Astrocyte (in vitro differentiated cells and primary cell): ENCODE data around the gene LZTR1. TPM values are rescaled to one million over a fixed set of nuclear protein-coding genes. Genes with fewer than 3 reads are reported as not detected.
"Not testable (repeated sequence)": the region's sequence is repeated elsewhere in the genome, so short reads cannot be mapped to it uniquely, and the experiment has no call there.

ENCODE experiments used
- DNase-seq: peaks from one replicate; pipeline ENCODE4 v3.0.0-alpha.2; 2010; ENCODE audit warnings: low read depth
- FAIRE-seq: peaks from 2 replicates; lab custom pipeline; 2011; peaks lifted over from hg19 to GRCh38; lab: Jason Lieb, UNC
- H2AFZ ChIP-seq: 2 replicates; pipeline ENCODE4 v1.6.0; 2012; ENCODE audit warnings: low read depth, low read length, inconsistent platforms
- H3K27ac ChIP-seq: 2 replicates; pipeline ENCODE4 v1.5.1; 2011; ENCODE audit warnings: low read depth, low read length, inconsistent platforms
- H3K27me3 ChIP-seq: 2 replicates; pipeline ENCODE4 v1.6.0; 2011; ENCODE audit warnings: low read length, inconsistent platforms; ENCODE audit not compliant: insufficient read depth
- H3K36me3 ChIP-seq: 2 replicates; pipeline ENCODE4 v1.5.1; 2011; ENCODE audit warnings: low read length, inconsistent platforms; ENCODE audit not compliant: insufficient read depth
- H3K4me1 ChIP-seq: 2 replicates; pipeline ENCODE4 v1.5.1; 2011; ENCODE audit warnings: low read length, inconsistent platforms; ENCODE audit not compliant: insufficient read depth
- H3K4me2 ChIP-seq: 2 replicates; pipeline ENCODE4 v1.6.0; 2012; ENCODE audit warnings: low read length, inconsistent platforms
- H3K4me3 ChIP-seq: 2 replicates; pipeline ENCODE4 v1.5.1; 2011; ENCODE audit warnings: low read depth, mild to moderate bottlenecking, low read length, inconsistent platforms; ENCODE audit not compliant: insufficient read depth
- H3K79me2 ChIP-seq: 2 replicates; pipeline ENCODE4 v1.6.0; 2012; ENCODE audit warnings: mild to moderate bottlenecking, low read length, inconsistent platforms; ENCODE audit not compliant: insufficient read depth
- H3K9ac ChIP-seq: 2 replicates; pipeline ENCODE4 v1.6.0; 2012; ENCODE audit warnings: mild to moderate bottlenecking, low read length, inconsistent platforms
- H3K9me3 ChIP-seq: 2 replicates; pipeline ENCODE4 v1.5.1; 2012; ENCODE audit warnings: low read depth, mild to moderate bottlenecking, low read length, inconsistent platforms; ENCODE audit not compliant: insufficient read depth
- H4K20me1 ChIP-seq: 2 replicates; pipeline ENCODE4 v1.6.0; 2012; ENCODE audit warnings: low read length, inconsistent platforms; ENCODE audit not compliant: insufficient read depth
- H3K27ac Mint-ChIP-seq: one replicate; pipeline ENCODE4 v1.8.0; 2021; ENCODE audit warnings: mild to moderate bottlenecking, mixed read lengths; ENCODE audit not compliant: unreplicated experiment
- H3K27me3 Mint-ChIP-seq: one replicate; pipeline ENCODE4 v1.8.0; 2021; ENCODE audit warnings: low read depth, mixed read lengths; ENCODE audit not compliant: unreplicated experiment
- H3K36me3 Mint-ChIP-seq: one replicate; pipeline ENCODE4 v1.8.0; 2021; ENCODE audit warnings: low read depth, mixed read lengths; ENCODE audit not compliant: unreplicated experiment
- H3K4me1 Mint-ChIP-seq: one replicate; pipeline ENCODE4 v1.8.0; 2021; ENCODE audit warnings: low read depth, mixed read lengths; ENCODE audit not compliant: unreplicated experiment
- H3K4me3 Mint-ChIP-seq: one replicate; pipeline ENCODE4 v1.8.0; 2021; ENCODE audit warnings: mild to moderate bottlenecking, moderate library complexity, mixed read lengths; ENCODE audit not compliant: unreplicated experiment
- H3K9me3 Mint-ChIP-seq: one replicate; pipeline ENCODE4 v1.8.0; 2021; ENCODE audit warnings: mild to moderate bottlenecking, mixed read lengths; ENCODE audit not compliant: unreplicated experiment
- CTCF ChIP-seq: IDR thresholded peaks from 2 replicates; pipeline ENCODE4 v1.5.1; 2011; ENCODE audit warnings: low read depth, mild to moderate bottlenecking, inconsistent platforms, low read length, moderate library complexity; ENCODE audit not compliant: insufficient read depth
- EZH2 ChIP-seq: IDR thresholded peaks from 2 replicates; pipeline ENCODE4 v1.6.1; 2012; ENCODE audit warnings: mild to moderate bottlenecking, low read length, inconsistent platforms; ENCODE audit not compliant: insufficient read depth
- total RNA-seq: library from RNA; stranded (reverse); gene quantifications from 2 replicates; pipeline ENCODE4 v1.2.1, GENCODE V29; 2021

Gene LZTR1
- total RNA-seq, 1 donor from 2014 or later: 62.0 TPM

- TF ChIP-seq EZH2 (no peak), CTCF (no peak)
- Histone ChIP-seq H3K9me3 (no peaks in the 10 kb centered on the region), H2AFZ (no peak overlapping the region), H4K20me1 (no peaks in the 10 kb centered on the region), H3K27me3 (peaks cover 14% of the 10 kb centered on the region), H3K79me2 (no peaks in the 10 kb centered on the region), H3K4me3 (no peak overlapping the region), H3K36me3 (no peaks in the 10 kb centered on the region), H3K4me1 (no peaks in the 10 kb centered on the region), H3K27ac (no peak overlapping the region), H3K4me2 (no peak overlapping the region), H3K9ac (no peak overlapping the region)
- DNase-seq (no peak), FAIRE-seq (no peak)
- peaks cover 29% of the 10 kb centered on the region for H3K27me3 Mint-ChIP-seq
- H3K4me3 Mint-ChIP-seq: no peak overlapping the region
- H3K4me1 Mint-ChIP-seq: no peaks in the 10 kb centered on the region
- H3K27ac Mint-ChIP-seq: no peak overlapping the region
- no peaks in the 10 kb centered on the region for H3K9me3 Mint-ChIP-seq
- H3K36me3 Mint-ChIP-seq: no peaks in the 10 kb centered on the region
Observed at GRCh38 chr22:20968281-20968977, 13.7 kb upstream of the LZTR1 start.

GRCh38 chr22:20970939-20971657 lies 11.0 kb upstream of the LZTR1 start:
- no peak overlapping the region for H2AFZ ChIP-seq
- Mint-ChIP-seq H3K36me3 (no peaks in the 10 kb centered on the region), H3K4me3 (no peak overlapping the region), H3K27me3 (peaks cover 29% of the 10 kb centered on the region), H3K27ac (no peak overlapping the region), H3K4me1 (no peaks in the 10 kb centered on the region), H3K9me3 (peaks cover 2% of the 10 kb centered on the region)
- DNase-seq (no peak), FAIRE-seq (no peak)
- TF ChIP-seq EZH2 (no peak), CTCF (no peak)
- no peaks in the 10 kb centered on the region for H3K4me1 ChIP-seq
- no peaks in the 10 kb centered on the region for H3K36me3 ChIP-seq
- no peak overlapping the region for H3K9ac ChIP-seq
- no peaks in the 10 kb centered on the region for H3K9me3 ChIP-seq
- H3K27me3 ChIP-seq: no peaks in the 10 kb centered on the region
- no peak overlapping the region for H3K4me2 ChIP-seq
- no peak overlapping the region for H3K27ac ChIP-seq
- no peak overlapping the region for H3K4me3 ChIP-seq
- H3K79me2 ChIP-seq: no peaks in the 10 kb centered on the region
- no peaks in the 10 kb centered on the region for H4K20me1 ChIP-seq

- not testable (repeated sequence) for H3K27ac Mint-ChIP-seq, H3K9me3 ChIP-seq, H2AFZ ChIP-seq, FAIRE-seq, H3K4me2 ChIP-seq, H3K27ac ChIP-seq, H3K9ac ChIP-seq, H3K4me3 ChIP-seq, H3K4me3 Mint-ChIP-seq, H3K36me3 ChIP-seq, H3K27me3 ChIP-seq, H3K79me2 ChIP-seq, H3K9me3 Mint-ChIP-seq, H3K4me1 ChIP-seq, H3K36me3 Mint-ChIP-seq, H3K4me1 Mint-ChIP-seq, H4K20me1 ChIP-seq, DNase-seq
- peaks cover 28% of the 10 kb centered on the region for H3K27me3 Mint-ChIP-seq
Observed at GRCh38 chr22:20972014-20972694, 9.9 kb upstream of the LZTR1 start.
